Rectal smooth muscle tissue (tissue), 1 donor: ENCODE results near the gene LRRFIP1.

ENCODE experiments used
- H3K27ac ChIP-seq: one replicate; pipeline ENCODE4 v1.7.0; 2013; ENCODE audit warnings: low read depth, low read length, inconsistent platforms
- H3K27me3 ChIP-seq: one replicate; pipeline ENCODE4 v1.7.0; 2013; ENCODE audit warnings: low read length; ENCODE audit not compliant: control insufficient read depth, insufficient read depth
- H3K36me3 ChIP-seq: one replicate; pipeline ENCODE4 v1.7.0; 2013; ENCODE audit warnings: low read length; ENCODE audit not compliant: control insufficient read depth, insufficient read depth
- H3K4me1 ChIP-seq: one replicate; pipeline ENCODE4 v1.7.0; 2013; ENCODE audit warnings: low read length; ENCODE audit not compliant: control insufficient read depth, insufficient read depth
- H3K4me3 ChIP-seq: one replicate; pipeline ENCODE4 v1.7.0; 2013; ENCODE audit warnings: low read length
- H3K9ac ChIP-seq: one replicate; pipeline ENCODE4 v1.7.0; 2013; ENCODE audit warnings: low read length

LRRFIP1 gene

DNA sequence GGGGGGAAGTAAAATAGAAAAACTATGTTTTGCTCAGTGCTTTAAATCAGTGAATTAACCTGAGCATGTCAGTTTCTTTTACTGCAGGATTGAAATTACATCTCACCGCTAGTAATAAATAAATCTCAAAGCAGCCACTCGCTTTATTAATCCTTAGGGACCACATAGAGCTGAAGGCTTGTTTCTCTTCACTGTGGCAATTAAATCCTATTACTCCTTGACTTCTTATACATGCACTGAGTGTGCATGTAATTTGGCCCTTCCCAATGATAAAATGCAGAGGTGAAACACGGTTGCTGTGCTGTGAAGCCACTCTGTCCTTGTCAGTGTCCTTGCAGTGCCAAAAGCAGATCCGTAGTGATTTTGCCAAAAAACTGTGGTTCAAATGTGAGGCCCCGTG lies 94.1 kb downstream of the LRRFIP1 start:
- Histone ChIP-seq H3K36me3 (no peaks in the 10 kb centered on the region), H3K27me3 (no peaks in the 10 kb centered on the region), H3K9ac (no peak overlapping the region), H3K27ac (no peak overlapping the region), H3K4me3 (no peak overlapping the region), H3K4me1 (peaks cover 6% of the 10 kb centered on the region)

GRCh38 chr2:237722616-237723015 lies 95.2 kb downstream of the LRRFIP1 start:
- Histone ChIP-seq H3K4me3 (no peak overlapping the region), H3K9ac (no peak overlapping the region), H3K4me1 (peaks cover 8% of the 10 kb centered on the region), H3K36me3 (no peaks in the 10 kb centered on the region), H3K27ac (no peak overlapping the region), H3K27me3 (no peaks in the 10 kb centered on the region)

DNA sequence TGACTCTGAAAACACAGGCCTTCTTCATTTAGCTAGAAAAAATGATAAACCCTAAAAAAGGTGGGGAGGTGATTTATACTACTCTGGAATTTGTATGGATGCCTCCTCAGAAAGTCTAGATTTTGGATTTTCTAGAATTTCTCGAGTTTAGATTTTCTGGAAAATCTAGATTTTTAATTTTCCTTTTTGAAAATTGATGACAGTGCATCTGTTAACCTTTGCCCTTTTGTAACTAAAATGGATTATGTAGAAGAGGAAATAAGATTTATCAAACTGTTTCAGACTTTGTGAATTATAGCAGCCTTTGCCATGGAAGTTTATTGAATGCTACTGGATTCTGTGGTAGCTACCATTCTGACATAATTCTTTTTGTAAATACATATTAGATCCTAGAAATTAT lies 95.6 kb downstream of the LRRFIP1 start:
- no peak overlapping the region for H3K4me3 ChIP-seq
- H3K36me3 ChIP-seq: no peaks in the 10 kb centered on the region
- no peaks in the 10 kb centered on the region for H3K27me3 ChIP-seq
- no peak overlapping the region for H3K27ac ChIP-seq
- H3K9ac ChIP-seq: no peak overlapping the region
- peaks cover 8% of the 10 kb centered on the region for H3K4me1 ChIP-seq

- no peaks in the 10 kb centered on the region for H3K36me3 ChIP-seq
- H3K9ac ChIP-seq: no peak overlapping the region
- H3K27ac ChIP-seq: no peak overlapping the region
- no peak overlapping the region for H3K4me3 ChIP-seq
- peaks cover 8% of the 10 kb centered on the region for H3K4me1 ChIP-seq
- H3K27me3 ChIP-seq: no peaks in the 10 kb centered on the region
These were observed 96.2 kb downstream of the LRRFIP1 start for GRCh38 chr2:237723602-237724001.

GRCh38 chr2:237724811-237725478 lies 97.6 kb downstream of the LRRFIP1 start:
- Histone ChIP-seq H3K27me3 (no peaks in the 10 kb centered on the region), H3K36me3 (no peaks in the 10 kb centered on the region), H3K27ac (no peak overlapping the region), H3K9ac (no peak overlapping the region), H3K4me3 (no peak overlapping the region), H3K4me1 (peaks cover 8% of the 10 kb centered on the region)

- Histone ChIP-seq H3K27ac (no peak overlapping the region), H3K4me3 (no peak overlapping the region), H3K36me3 (no peaks in the 10 kb centered on the region), H3K9ac (no peak overlapping the region), H3K27me3 (no peaks in the 10 kb centered on the region), H3K4me1 (peaks cover 8% of the 10 kb centered on the region)
These were observed 98.3 kb downstream of the LRRFIP1 start for GRCh38 chr2:237725661-237726060.

DNA sequence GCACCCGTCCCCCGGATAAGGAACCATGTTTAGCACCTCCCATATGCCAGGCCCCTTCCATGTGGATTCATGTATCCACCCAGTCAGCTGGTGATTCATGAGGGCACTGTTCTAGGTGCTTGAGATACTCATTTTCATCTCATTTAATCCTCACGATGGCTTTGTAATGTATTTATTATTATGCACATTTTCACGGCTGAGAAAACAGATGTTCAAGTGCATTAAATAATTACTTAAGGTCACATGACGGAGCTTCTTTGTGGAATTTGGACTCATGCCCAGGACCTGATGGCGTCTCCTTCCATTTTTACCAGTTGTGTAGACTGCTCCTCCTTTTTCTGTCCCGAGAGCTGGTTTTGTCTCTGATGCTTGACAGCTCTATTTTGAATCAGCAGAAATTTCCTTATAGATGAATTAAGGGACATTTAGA lies 99.0 kb downstream of the LRRFIP1 start:
- H3K27ac ChIP-seq: peak overlapping the region; percentile 40

GRCh38 chr2:237727363-237727762 lies 100.0 kb downstream of the LRRFIP1 start:
- H3K4me1 ChIP-seq: peaks cover 16% of the 10 kb centered on the region
- no peaks in the 10 kb centered on the region for H3K27me3 ChIP-seq
- no peak overlapping the region for H3K9ac ChIP-seq
- peaks cover 3% of the 10 kb centered on the region for H3K36me3 ChIP-seq
- no peak overlapping the region for H3K4me3 ChIP-seq
- H3K27ac ChIP-seq: no peak overlapping the region

More for the DNA sequence above, 99.0 kb downstream of the LRRFIP1 start:
- Histone ChIP-seq H3K4me3 (no peak overlapping the region), H3K4me1 (peaks cover 11% of the 10 kb centered on the region), H3K9ac (no peak overlapping the region), H3K36me3 (no peaks in the 10 kb centered on the region), H3K27me3 (no peaks in the 10 kb centered on the region)

DNA sequence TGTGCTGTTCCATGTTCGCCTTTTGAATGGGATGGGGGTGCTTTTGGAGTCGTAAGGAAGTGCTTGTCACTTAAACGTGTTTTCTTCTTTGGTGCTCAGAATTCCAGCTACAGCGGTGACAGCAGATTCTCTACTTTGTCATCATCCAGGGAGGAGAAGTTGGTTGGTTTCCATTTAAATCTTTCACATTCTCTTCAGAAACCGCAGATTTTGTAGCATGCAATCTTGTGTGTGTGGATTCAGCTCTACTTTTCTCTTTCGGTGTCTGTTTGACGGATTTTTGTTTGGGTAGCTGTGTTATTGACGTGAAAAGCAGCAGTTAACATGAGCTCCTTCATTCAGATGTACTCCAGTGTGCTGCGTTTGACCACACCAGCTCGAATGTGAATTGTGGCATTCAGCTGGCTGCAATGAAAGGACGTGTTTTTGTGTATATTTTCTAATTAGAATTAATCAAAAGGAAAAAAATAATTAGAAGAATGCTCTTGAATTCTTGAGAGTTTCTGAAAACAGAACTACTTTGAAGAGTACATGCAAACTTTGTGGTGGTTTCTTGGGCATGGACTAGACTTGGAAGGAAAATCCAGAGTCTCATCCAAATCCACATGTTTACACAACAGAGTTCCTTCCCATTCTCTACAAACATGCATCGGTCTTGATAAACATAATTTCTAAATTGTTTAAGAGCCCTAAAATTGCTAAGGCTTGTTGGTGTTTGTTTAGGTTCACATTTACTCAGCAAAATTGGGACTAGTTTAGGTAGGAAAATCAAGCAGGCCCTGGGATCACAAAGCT lies 102.5 kb downstream of the LRRFIP1 start:
- peaks cover 34% of the 10 kb centered on the region for H3K4me1 ChIP-seq
- peaks cover 3% of the 10 kb centered on the region for H3K36me3 ChIP-seq
- H3K27me3 ChIP-seq: no peaks in the 10 kb centered on the region
- H3K9ac ChIP-seq: no peak overlapping the region
- H3K4me3 ChIP-seq: no peak overlapping the region
- H3K27ac ChIP-seq: no peak overlapping the region

DNA sequence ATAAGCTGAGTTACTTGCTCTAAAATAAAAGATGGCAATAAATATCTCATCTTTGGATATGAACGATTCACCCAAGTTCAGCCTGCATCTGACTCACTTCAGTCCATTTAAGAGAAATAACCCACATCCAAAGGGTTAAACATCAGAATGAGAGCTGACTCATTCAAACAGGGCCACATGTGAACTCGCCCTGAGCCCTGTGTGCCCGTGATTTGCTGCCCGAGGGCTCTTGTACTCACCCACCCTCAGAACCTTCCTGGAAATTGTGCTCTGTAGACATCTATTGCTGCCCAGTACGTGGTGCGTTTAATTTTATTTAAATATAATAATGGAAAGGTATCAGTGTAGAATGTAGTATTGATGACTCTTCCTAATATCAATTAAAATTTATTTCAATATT lies 104.3 kb downstream of the LRRFIP1 start:
- H3K27ac ChIP-seq: peak overlapping the region; percentile 21
- H3K9ac ChIP-seq: no peak overlapping the region
- H3K4me1 ChIP-seq: peaks cover 37% of the 10 kb centered on the region
- H3K27me3 ChIP-seq: no peaks in the 10 kb centered on the region
- H3K4me3 ChIP-seq: no peak overlapping the region
- H3K36me3 ChIP-seq: peaks cover 8% of the 10 kb centered on the region

DNA sequence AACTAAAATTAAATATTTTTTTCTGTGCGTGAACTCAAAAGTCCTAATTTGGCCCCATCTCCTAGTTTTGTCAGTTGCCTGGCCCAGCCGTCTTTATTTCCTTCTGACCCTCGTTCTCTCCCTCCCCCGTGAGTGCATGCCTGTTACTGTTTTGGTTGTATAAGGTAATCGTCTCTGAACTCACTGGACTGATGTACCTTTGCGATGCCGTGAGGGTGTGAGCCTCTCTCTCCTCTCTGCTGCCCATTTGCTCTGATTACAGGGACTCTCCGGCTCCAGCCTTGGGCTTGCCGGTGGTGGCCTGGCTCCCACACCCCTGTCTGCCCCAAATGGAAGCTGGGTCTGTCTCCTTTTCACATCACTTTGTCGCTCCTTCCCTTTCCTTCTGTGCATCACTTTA lies 104.7 kb downstream of the LRRFIP1 start:
- Histone ChIP-seq H3K27ac (peak overlapping the region; percentile 87), H3K27me3 (no peaks in the 10 kb centered on the region), H3K36me3 (peaks cover 8% of the 10 kb centered on the region), H3K9ac (no peak overlapping the region), H3K4me1 (peaks cover 39% of the 10 kb centered on the region), H3K4me3 (peak overlapping the region; percentile 11)

- Histone ChIP-seq H3K36me3 (peaks cover 8% of the 10 kb centered on the region), H3K4me3 (no peak overlapping the region), H3K27ac (peak overlapping the region; percentile 87), H3K27me3 (no peaks in the 10 kb centered on the region), H3K4me1 (peaks cover 47% of the 10 kb centered on the region), H3K9ac (no peak overlapping the region)
These were observed 105.5 kb downstream of the LRRFIP1 start for GRCh38 chr2:237732790-237733381.
